Kidney capillary endothelial cell (primary cell): ENCODE measurements around the gene KRABD2.
"Not testable (repeated sequence)": the region's sequence is repeated elsewhere in the genome, so short reads cannot be mapped to it uniquely, and the experiment has no call there.

Experiments used
- DNase-seq: peaks from one replicate; pipeline ENCODE4 v3.0.0-alpha.2; 2018; ENCODE audit warnings: low spot score

The KRABD2 gene

GRCh38 chr17:8376271-8377067 lies at the start of gene KRABD2:
Gene KRABD2 (minus strand): TSS chr17:8376704.
- peak; percentile 84 for DNase-seq

- no peak for DNase-seq
Measured at GRCh38 chr17:8421571-8421970, 45.1 kb upstream of the KRABD2 start.

- DNase-seq: peak; percentile 36
Measured at GRCh38 chr17:8420041-8420934, 43.8 kb upstream of the KRABD2 start.

DNA sequence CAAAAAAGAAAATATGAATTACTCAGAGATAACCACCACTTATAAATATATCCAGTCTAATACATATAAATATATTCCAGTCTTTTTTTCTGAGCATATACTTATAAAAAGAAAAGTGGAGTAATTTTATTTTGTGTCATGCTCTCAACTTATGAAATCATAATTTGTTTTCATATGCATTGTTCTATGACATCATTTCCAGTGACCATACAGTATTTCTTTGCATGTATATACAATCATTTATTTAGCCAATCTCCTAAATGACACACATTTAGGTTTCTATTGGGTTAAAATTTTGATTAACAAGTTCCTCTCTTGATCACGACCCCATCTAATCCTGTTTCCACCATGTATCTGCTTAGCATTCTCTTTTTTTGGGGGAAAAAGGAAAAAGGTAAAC lies 42.8 kb upstream of the KRABD2 start:
- DNase-seq: no peak

- no peak for DNase-seq
Measured at GRCh38 chr17:8418471-8418870, 42.0 kb upstream of the KRABD2 start.

DNA sequence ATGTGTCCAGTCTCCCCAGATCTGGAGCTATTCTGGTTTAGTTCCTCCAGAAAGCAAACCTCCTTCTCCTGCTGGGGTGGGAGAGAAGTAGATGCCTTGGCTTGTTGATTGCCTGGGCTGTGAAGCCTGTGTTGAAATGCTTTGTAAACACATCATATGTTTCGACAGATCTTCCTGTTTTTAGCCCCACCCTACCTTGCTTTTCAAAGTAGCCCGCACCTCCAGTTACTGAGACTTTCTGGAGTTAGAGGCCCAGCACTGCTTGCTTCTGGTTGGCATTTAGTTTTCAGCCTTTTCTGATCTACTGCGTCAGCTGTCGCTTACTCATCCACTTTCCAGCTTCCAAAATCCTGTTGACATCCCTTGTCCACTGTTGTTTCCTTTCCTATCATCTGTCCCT lies 41.3 kb upstream of the KRABD2 start:
- DNase-seq: no peak

- no peak for DNase-seq
Measured at GRCh38 chr17:8413938-8414337, 37.4 kb upstream of the KRABD2 start.

- DNase-seq: no peak
Measured at GRCh38 chr17:8413328-8413727, 36.8 kb upstream of the KRABD2 start.

- no peak for DNase-seq
Measured at GRCh38 chr17:8412089-8412488, 35.6 kb upstream of the KRABD2 start.

GRCh38 chr17:8410883-8411238 lies 34.4 kb upstream of the KRABD2 start:
- DNase-seq: no peak

- peak; percentile 76 for DNase-seq
Measured at GRCh38 chr17:8409966-8410882, 33.7 kb upstream of the KRABD2 start.

GRCh38 chr17:8408371-8408770 lies 31.9 kb upstream of the KRABD2 start:
- DNase-seq: no peak

DNA sequence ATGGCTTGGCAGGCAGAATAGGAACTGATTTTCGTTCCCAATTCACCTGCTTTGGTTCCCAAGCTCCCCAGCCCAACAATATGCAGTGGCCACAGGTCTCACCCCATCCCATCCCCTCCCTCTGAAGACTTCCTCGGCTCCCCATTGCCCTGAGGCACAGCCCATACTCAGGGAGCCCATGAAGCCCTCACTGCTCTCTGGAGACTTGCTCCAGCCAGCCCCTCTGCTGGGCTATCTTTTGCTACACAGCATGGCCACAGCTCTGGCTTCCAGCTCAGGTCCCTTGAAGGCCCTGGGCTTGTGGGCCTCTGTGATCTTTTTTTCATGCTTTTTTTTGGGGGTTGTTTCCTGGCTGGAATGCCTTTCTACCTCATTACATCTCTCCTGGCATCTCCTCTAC lies 29.7 kb upstream of the KRABD2 start:
- no peak for DNase-seq

GRCh38 chr17:8405499-8406016 lies 29.1 kb upstream of the KRABD2 start:
- no peak for DNase-seq

DNA sequence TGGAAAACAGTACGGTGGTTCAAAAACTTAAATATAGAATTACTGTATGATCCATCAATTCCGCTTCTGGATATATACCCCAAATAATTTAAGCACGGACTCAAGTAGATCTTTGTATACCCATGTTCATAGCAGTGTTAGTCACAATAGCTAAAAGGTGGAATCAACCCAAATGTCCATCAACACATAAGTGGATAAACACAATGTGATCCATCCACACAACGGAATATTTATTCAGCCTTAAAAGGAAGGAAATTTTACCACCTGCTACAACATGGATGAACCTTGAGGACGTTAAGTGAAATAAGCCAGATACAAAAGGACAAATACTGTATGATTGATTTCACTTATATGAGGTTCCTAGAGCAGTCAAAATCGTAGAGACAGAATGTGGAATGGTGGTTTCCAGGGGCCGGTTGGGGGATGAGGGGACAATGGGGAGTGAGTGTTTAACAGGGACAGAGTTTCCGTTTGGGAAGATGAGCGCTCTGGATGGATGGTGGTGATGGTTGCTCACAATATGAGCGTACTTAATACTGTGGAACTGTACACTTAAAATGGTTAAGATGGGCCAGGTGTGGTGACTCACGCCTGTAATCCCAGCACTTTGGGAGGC lies 26.5 kb upstream of the KRABD2 start:
- no peak for DNase-seq

DNA sequence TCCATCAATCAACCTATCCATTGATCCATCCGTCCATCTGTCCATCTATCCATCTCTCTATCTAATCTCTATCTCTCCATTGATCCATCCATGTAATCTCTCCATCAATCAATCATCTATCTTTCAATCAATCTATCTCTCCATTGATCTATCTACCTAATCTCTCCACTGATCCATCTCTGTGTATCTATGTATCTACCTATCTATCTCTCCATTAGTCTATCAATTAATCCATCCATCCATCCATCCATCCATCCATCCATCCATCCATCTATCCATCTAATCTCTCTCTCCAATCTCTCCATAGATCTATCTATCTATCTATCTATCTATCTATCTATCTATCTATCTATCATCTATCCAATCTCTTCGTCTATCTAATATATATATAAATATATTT lies 24.6 kb upstream of the KRABD2 start:
- no peak for DNase-seq

DNA sequence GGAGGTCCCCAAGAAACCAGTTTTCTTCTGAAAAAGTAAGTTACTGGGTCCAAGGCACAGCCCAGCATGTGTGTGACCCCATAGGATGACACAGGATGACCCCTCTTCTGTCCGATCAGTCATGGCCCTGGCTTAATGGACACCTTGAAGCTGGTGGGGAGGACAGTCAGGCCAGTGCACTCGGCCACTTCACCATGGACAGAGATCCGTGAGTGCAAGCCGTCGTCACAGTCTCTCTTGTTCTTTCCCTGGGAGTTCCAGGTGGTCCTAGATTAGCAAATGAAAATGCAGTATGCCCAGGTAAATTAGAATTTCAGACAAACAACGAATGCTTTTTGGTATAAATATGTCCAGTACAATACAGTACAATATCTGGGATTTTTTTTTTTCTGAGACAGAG lies 22.5 kb upstream of the KRABD2 start:
- DNase-seq: no peak

DNA sequence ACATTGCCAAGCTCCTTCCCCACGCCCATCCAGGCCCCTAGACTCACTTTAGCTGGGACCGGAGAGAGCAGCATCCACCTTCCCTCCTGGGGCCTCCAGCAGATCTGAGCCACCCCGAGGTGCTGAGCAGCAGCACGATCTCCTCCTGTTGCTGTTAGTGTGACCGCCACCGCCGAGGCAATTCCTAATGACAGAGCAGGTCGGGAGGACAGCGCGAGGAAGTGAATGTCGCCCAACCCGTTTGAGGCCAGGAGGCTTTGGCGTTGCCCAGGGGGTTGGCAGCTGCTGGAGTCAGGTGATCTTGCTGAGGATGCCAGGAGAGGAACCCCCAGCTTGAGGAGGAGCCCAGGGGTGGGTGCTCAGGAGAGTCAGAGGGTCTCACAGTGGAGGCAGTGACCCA lies 21.1 kb upstream of the KRABD2 start, which contains the start of gene RNF222:
Gene RNF222 (minus strand): TSS at position 192 of the 400 bp plus-strand sequence. CDS start 4,366 bp downstream, outside the sequence.
- DNase-seq: no peak

GRCh38 chr17:8394497-8394896 lies 18.0 kb upstream of the KRABD2 start:
- DNase-seq: not testable (repeated sequence)

DNA sequence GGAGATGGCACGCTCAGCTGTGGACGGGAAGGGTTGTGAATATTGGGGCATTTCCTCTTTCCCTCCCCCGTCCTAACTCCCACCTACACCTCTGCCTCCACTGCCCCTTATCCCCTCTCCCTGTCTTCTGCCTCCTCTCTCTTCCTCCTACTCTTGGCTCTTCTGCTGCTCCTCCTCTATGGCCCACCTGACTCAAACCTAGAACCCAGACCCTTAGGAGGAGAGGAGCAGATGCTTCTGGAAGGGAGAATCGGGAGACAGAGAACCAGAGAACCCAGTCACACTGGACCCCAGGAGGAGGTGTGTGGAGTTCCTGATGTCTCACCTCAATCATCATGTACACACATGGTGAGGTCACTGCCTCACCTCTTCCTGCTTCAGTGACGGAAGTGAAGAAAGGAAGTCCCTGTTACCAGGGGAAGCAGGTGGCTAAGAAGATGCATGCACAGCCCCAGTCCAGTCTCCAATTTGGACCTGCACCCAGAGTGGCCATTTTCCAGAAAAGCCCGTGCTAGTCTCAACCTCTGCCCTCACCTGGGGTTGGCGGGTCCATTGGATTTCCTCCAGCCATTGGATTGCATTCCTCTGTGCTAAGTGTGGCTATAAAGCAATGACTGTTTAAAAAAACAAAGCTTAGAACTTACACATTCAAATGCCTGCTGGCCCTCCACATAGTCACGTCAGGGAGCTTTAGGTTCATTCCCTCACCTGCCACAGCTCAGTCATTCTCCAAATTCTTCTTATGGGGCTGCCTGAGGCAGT lies 17.1 kb upstream of the KRABD2 start:
- peak; percentile 52 for DNase-seq
